ENCODE results near the gene SLC24A4.
"Not testable (repeated sequence)": the region's sequence is repeated elsewhere in the genome, so short reads cannot be mapped to it uniquely, and the experiment has no call there.

SLC24A4 gene

DNA sequence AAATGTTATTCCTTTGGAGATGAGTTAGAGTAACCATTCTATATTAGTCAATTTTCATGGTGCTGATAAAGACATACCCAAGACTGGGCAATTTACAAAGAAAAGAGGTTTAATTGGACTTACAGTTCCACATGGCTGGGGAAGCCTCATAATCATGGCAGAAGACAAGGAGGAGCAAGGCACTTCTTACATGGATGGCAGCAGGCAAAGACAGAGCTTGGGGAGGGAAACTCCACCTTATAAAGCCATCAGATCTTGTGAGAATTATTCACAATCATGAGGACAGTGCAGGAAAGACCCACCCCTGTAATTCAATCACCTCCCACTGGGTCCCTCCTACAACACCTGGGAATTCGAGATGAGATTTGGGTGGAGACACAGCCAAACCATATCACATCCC is 79.5 kb downstream of the SLC24A4 start:
- DNase-seq (ENCODE audit: low read depth): not testable (repeated sequence)

DNA sequence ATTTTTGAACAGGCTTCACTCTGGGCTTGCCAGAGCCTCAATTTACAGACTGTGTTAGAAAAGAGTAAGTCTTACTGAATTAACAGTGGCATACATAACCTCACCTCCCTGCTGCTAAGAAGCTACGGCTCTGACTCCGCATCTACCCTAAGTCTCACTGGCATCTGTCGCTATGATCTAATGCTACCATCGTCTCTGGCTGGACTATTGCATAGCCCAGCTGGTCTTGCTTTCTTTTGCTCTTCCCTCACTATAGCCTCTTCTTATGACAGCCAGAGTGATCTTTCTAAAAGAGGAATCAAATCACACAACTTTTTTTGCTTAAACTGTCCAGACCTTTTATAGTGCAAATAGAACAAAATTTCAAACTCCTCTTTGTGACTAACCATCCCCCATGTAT is 81.1 kb downstream of the SLC24A4 start:
- no peak for DNase-seq (ENCODE audit: low read depth)

- DNase-seq (ENCODE audit: low read depth): no peak
These were observed 81.5 kb downstream of the SLC24A4 start for GRCh38 chr14:92404421-92404820.

GRCh38 chr14:92404938-92405337 is 82.0 kb downstream of the SLC24A4 start:
- DNase-seq (ENCODE audit: low read depth): no peak

DNA sequence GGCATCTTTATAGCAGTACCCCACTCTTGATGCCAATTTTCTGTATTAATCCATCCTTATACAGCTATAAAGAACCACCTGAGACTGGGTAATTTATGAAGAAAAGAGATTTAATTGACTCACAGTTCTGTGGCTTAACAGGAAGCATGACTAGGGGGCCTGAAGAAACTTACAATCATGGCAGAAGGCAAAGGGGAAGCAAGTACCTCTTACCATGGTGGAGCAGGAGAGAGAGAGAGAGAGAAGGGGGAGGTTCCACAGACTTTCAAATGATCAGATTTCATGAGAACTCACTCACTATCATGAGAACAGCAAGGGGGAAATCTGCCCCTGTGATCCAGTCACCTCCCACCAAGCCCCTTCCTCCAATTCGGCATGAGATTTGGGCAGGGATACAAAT is 84.4 kb downstream of the SLC24A4 start:
- no peak for DNase-seq (ENCODE audit: low read depth)

DNA sequence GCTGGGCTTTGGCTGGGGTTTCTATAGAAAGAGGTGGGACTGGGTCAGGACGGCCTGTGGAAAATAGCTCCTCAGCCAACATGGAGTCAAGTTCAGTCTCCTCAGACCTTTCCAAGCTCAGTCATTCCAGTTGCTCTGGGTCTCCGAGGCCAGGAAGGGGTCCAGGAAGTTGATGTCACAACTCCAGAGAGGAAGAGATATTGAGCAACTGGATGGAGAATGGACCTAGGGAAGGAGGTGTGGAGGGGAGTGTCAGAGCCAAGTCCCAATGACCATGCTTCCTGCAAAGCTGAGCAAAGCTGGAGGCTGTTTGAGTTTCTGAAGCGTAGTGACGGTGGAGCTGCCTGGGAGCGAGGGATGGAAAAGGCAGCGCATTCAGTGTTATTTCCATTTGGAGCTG is 86.1 kb downstream of the SLC24A4 start:
- DNase-seq (ENCODE audit: low read depth): no peak

DNA sequence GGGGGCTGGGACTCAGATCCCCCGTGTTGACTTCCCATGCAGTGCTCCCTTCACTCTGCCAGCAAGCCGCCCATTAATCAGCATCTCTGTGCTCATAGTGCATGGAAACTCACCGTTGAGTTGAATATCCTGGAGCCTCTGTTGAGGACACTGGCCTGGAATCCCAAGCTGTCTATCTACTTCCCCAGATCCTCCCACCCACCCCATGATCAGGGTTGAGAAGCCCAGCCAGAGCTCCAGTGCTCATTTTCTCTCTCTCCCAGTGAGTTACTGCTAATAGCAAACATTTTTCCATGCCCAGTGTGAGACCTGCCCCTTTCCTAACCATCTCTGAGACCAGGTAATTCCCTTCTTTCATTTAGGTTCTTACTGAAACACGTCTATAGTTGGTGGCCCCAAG is 88.2 kb downstream of the SLC24A4 start:
- no peak for DNase-seq (ENCODE audit: low read depth)

GRCh38 chr14:92411941-92412340 is 89.0 kb downstream of the SLC24A4 start:
- DNase-seq (ENCODE audit: low read depth): no peak

GRCh38 chr14:92412912-92413311 is 89.9 kb downstream of the SLC24A4 start:
- DNase-seq (ENCODE audit: low read depth): no peak

- DNase-seq (ENCODE audit: low read depth): no peak
These were observed 90.4 kb downstream of the SLC24A4 start for GRCh38 chr14:92413379-92413778.

- no peak for DNase-seq (ENCODE audit: low read depth)
These were observed 91.9 kb downstream of the SLC24A4 start for GRCh38 chr14:92414690-92415445.

GRCh38 chr14:92415969-92416368 is 93.0 kb downstream of the SLC24A4 start:
- DNase-seq (ENCODE audit: low read depth): no peak

DNA sequence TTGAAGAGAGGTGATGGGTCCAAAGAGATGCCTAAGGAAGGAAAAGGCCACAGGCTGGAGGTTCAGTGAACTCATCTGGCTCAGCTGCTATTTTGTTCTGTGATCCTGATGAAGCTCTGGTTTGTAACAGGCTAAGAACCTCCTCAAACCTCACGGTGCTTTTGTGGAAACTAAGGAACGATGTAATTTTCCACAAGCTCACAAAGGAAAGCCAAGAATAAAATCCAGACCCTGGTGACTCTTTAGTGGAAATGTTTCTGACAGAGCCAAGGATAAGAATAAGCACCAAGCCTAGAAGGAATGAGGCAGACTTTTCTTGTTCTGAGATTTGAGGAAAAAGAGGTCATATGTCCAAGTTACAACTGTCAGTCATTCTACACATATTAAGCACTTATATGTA is 93.6 kb downstream of the SLC24A4 start:
- DNase-seq (ENCODE audit: low read depth): no peak

DNA sequence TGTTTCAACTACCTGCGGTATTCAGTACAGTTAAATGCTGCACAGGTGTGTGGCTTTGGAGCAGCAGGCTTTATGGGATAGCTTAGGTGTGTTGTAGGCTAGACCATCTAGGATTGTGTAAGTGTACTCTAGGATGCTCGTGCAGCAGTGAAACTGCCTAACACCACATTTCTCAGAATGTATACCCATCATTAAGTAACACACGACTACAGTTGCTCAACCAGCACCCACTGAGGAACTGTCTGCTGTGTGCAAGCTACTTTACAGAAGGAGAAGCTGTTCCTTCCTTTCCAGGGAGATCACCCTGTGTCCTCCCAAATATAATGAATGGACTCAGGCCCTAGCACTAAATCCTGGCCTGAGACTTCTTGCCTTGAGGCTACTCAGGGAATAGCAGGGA is 94.8 kb downstream of the SLC24A4 start:
- DNase-seq (ENCODE audit: low read depth): no peak

DNA sequence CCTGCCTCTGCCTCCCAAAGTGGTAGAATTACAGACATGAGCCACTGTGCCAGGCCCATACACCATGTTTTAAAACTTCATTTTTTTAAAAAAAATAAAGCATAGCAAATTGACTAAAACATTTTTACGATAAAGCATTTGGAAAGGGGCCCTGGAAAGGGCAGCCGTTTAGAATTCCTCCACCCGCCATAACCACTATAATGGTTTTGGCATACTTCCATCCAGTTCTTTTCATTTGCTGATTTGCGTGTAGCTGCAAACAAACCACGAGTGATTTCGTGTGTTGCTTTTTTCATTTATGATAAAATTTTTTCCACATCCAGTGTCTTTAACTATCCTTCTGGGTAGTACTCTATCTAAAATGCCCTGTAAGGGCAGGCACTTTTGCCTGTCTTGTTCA is 98.8 kb downstream of the SLC24A4 start:
- DNase-seq (ENCODE audit: low read depth): no peak

- no peak for DNase-seq (ENCODE audit: low read depth)
These were observed 102.1 kb downstream of the SLC24A4 start for GRCh38 chr14:92425101-92425500.

DNA sequence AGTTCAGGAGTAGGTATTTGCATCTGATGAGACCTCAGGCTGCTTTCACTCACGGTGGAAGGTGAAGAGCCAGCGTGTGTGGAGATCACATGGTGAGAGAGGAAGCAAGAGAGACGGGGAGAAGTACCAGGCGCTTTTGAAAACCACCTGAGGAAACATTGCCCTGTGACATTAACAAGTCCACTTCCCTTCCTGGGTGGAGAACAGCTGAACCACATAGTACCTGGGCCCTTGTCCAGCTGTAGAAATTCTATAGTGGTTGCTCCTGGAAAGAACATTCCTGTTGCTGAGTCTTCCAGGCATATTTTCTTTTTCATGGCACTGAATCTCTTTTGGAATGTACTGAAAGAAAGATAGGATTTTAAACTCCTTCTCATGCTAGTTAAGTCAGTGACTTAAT is 103.3 kb downstream of the SLC24A4 start:
- no peak for DNase-seq (ENCODE audit: low read depth)

GRCh38 chr14:92427096-92427495 is 104.1 kb downstream of the SLC24A4 start:
- no peak for DNase-seq (ENCODE audit: low read depth)

- DNase-seq (ENCODE audit: low read depth): no peak
These were observed 107.7 kb downstream of the SLC24A4 start for GRCh38 chr14:92430686-92431085.

- DNase-seq (ENCODE audit: low read depth): no peak
These were observed 108.3 kb downstream of the SLC24A4 start for GRCh38 chr14:92431199-92431725.

GRCh38 chr14:92433407-92433806 is 110.4 kb downstream of the SLC24A4 start:
- DNase-seq (ENCODE audit: low read depth): no peak

GRCh38 chr14:92435154-92435553 is 112.2 kb downstream of the SLC24A4 start:
- DNase-seq (ENCODE audit: low read depth): no peak

DNA sequence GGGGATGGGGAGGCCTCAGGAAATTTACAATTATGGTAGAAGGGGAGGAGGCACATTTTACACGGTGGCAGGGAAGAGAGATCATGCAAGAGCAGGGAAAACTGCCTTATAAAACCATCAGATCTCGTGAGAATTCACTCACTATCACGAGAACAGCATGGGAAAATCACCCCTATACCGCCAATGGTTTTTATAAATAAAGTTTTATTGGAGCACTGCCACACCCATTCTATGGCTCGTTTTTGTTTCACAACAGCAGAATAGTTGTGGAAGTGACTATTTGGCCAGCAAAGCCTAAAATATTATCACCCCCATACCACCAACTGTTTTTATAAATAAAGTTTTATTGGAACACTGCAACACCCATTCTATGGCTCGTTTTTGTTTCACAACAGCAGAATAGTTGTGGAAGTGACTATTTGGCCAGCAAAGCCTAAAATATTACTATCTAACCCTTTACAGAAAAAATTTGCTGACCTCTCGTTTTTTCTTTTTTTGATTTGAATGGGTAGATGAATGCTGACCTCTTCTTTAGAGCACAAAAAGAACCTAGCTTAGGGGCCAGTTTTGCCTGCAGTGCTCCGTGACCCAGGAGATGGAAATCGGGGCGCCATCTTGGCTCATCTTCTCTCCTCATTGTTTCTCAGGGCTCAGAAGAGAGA is 113.3 kb downstream of the SLC24A4 start:
- DNase-seq (ENCODE audit: low read depth): no peak

- DNase-seq (ENCODE audit: low read depth): no peak
These were observed 114.3 kb downstream of the SLC24A4 start for GRCh38 chr14:92437309-92437708.
